Astrocyte of the cerebellum (primary cell): ENCODE results near the gene FFAR3.

Experiments
- DNase-seq: peaks from one replicate; pipeline ENCODE4 v3.0.0-alpha.2; 2011; ENCODE audit warnings: low read depth
- H3K4me3 ChIP-seq: 2 replicates; pipeline ENCODE4 v1.5.1; 2011; ENCODE audit warnings: mild to moderate bottlenecking, low read depth, low read length, moderate library complexity
- in situ Hi-C: cut with HindIII; loops from 2 replicates; pipeline ENCODE4 v1.10.0; 2017; ENCODE audit warnings: low sequenced_read_pairs
- TF ChIP-seq, protein P1 (sequence below): IDR thresholded peaks from 2 replicates; pipeline ENCODE4 v1.5.1; 2012; ENCODE audit warnings: low read length, low read depth, moderate library complexity, mild to moderate bottlenecking; ENCODE audit errors: missing control alignments

Gene FFAR3

DNA sequence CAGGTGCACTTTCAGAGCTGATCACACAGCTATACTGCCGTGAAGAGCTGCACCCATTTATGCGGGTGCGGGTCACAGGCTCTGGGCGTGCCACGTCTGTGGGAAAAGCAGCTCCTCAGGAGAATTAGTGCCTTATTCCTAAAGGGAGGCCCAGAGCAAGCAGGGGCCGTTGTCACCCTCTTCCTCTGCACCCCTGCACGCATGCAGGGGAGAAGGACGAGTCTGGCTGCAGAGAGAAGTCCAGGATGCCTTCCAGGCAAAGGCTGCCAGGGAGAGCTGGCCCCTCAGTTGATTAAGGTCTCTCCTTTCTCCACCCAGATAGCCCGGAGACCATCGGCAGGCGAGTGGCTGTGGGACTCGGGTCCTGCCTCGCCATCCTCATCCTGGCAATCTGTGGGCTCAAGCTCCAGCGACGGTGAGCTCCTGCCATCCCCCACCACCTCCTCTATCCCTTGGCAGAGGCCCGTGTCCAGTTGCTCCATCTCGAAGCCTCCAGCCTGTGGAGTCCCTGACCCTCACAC lies 13.7 kb upstream of the FFAR3 start:
- in situ Hi-C loops = no loop called here
- DNase-seq = no peak
- TF ChIP-seq, protein P1, sequence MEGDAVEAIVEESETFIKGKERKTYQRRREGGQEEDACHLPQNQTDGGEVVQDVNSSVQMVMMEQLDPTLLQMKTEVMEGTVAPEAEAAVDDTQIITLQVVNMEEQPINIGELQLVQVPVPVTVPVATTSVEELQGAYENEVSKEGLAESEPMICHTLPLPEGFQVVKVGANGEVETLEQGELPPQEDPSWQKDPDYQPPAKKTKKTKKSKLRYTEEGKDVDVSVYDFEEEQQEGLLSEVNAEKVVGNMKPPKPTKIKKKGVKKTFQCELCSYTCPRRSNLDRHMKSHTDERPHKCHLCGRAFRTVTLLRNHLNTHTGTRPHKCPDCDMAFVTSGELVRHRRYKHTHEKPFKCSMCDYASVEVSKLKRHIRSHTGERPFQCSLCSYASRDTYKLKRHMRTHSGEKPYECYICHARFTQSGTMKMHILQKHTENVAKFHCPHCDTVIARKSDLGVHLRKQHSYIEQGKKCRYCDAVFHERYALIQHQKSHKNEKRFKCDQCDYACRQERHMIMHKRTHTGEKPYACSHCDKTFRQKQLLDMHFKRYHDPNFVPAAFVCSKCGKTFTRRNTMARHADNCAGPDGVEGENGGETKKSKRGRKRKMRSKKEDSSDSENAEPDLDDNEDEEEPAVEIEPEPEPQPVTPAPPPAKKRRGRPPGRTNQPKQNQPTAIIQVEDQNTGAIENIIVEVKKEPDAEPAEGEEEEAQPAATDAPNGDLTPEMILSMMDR = no peak
- H3K4me3 ChIP-seq = no peak overlapping the region

DNA sequence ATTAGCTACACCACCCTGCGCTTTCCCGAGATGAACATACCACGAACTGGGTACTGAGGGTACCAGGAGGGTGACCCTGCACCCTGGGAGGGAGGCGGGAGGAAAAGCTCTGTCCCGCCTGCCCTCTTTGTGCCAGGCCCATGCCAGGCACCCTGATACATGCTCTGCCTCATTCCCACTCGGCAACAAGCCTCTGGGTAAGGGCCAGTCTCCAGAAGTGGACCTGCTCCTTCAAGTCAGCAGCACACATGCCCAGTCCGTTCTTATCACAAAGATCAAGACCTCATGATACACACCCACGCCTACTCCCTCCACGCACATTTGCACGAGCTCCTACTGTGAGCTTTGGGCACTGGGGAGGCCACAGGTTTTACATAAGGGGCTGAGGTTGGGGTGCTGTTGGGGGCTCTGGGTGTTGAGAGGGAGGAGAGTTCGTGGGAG lies 12.6 kb upstream of the FFAR3 start:
- H3K4me3 ChIP-seq = no peak overlapping the region
- in situ Hi-C loops = no loop called here
- TF ChIP-seq, protein P1 = no peak
- no peak for DNase-seq

DNA sequence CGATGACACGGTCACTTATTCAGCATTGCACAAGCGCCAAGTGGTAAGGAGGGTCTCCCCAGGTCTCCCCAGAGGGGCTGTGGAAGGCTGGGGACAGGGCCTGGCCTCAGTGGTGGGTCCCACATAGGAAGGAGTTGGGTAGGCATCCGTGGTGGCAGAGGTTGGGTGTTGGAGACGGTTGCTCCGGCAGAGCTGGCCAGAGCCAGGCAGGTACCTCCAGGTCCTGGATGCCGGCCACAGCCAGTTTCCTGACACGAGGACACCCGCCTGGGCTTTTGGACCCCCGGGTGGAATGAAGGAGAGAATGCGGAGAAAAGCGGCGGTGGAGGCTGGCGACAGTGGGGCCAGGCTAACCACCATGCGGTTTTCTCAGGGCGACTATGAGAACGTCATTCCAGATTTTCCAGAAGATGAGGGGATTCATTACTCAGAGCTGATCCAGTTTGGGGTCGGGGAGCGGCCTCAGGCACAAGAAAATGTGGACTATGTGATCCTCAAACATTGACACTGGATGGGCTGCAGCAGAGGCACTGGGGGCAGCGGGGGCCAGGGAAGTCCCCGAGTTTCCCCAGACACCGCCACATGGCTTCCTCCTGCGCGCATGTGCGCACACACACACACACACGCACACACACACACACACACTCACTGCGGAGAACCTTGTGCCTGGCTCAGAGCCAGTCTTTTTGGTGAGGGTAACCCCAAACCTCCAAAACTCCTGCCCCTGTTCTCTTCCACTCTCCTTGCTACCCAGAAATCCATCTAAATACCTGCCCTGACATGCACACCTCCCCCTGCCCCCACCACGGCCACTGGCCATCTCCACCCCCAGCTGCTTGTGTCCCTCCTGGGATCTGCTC lies 11.8 kb upstream of the FFAR3 start:
- no peak for DNase-seq
- in situ Hi-C loops = no loop called here
- H3K4me3 ChIP-seq = no peak overlapping the region
- TF ChIP-seq, protein P1 = no peak

DNA sequence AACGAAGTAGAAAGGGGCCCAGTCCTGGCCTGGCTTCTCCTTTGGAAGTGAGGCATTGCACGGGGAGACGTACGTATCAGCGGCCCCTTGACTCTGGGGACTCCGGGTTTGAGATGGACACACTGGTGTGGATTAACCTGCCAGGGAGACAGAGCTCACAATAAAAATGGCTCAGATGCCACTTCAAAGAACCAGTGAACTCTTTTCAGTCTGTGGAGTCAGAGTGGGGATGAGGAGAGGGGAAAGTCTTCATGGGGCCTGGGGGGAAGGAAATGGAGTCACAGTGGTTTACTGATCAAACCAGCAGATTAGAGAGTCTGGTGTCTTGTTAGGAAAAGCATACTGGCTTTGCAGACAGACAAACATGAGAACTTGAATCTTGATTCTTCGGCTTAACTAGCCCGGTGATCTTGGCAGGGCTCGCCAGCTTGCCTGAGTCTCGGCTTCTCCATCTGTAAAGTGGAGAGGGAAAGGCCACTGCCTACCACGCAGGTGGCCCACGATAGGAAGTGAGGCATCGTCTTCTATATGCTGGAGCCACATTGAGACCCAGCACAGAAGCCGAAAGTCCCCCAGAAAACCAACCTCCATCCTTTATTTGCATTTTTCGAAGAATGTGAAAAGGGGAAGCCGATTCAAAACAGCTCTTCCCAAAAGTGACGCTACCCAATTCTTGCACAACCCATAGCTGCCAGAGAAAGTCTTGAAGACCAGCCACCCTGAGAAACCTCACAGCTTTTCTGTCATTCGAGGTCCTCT lies 10.9 kb upstream of the FFAR3 start, which contains the start of gene FFAR1:
Gene FFAR1, plus strand, starts transcription at position 732 of the 759 bp plus-strand sequence. CDS start 3,650 bp downstream, outside the sequence.
- TF ChIP-seq, protein P1 = no peak
- H3K4me3 ChIP-seq = no peak within 1 kb of the TSS
- in situ Hi-C loops = no loop called here
- no peak for DNase-seq

DNA sequence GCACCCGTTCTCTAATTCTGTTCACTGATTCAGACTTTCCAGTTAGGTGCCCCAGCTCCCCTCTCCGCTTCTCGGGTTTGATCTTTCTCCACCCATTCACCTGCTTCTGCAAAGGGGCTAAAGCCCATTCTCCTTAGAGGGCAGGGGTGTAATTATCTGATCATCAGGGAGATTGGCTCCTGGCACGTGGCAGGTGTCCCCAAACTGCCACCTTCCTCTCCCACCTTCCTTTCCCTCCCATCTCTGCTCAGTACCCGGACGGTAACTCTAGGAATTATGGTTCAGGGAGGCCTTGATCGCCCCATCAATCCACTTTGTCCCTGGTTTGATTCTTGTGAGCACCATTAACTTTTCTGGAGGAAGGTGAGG lies 10.3 kb upstream of the FFAR3 start:
- in situ Hi-C loops = no loop called here
- no peak for DNase-seq
- TF ChIP-seq, protein P1 = no peak
- H3K4me3 ChIP-seq = no peak overlapping the region

DNA sequence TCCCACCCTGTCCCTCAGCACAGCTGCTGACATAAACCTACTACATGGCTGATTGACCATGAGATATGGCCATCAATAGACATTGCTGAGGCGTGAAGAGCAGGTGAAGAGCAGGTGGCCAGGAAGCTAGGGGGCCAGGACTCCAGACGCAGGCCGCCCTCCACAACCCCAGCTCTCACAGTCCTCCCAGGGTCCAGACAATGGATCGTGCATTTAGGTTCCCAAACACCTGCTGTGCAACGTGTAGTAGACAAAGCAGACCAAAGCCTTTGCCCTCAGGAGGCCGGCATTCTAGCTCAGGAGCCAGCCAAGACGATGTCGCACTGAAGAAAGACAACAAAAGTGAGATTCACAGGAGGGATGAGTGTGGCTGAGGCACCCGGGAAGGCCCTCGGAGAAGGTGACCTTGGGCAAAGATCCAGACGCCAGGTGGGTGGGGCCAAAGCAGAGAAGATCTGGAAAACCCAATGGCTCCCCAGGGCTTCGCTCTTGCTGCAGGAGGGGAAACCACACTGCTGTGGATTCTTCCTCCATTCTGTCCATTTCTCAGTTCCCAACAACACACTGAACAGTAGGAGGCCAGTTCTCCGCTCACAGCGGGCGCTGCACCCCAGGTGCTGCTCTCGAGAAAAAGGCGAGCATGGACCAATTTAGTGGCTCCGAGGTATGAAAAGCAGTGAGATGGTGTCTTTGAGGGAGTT lies 9.2 kb upstream of the FFAR3 start:
- no peak overlapping the region for H3K4me3 ChIP-seq
- no peak for DNase-seq
- TF ChIP-seq, protein P1 = no peak
- in situ Hi-C loops = no loop called here
